ENCODE results near the gene CYFIP2. TPM values are rescaled to one million over a fixed set of nuclear protein-coding genes. Genes with fewer than 3 reads are reported as not detected.

The CYFIP2 gene
- total and polyA plus RNA-seq, 2 of the 13 experiments (the other 11 are each of a cell fraction or from before 2014, with no cell fraction given): 22.6 to 30.3 TPM

- TF ChIP-seq, protein P1, sequence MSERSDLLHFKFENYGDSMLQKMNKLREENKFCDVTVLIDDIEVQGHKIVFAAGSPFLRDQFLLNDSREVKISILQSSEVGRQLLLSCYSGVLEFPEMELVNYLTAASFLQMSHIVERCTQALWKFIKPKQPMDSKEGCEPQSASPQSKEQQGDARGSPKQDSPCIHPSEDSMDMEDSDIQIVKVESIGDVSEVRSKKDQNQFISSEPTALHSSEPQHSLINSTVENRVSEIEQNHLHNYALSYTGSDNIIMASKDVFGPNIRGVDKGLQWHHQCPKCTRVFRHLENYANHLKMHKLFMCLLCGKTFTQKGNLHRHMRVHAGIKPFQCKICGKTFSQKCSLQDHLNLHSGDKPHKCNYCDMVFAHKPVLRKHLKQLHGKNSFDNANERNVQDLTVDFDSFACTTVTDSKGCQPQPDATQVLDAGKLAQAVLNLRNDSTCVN (CRISPR knock-in tag; IDR thresholded peaks at IDR 0.05; ENCODE audit: borderline replicate concordance): no peak; the same call in 1 of the 2 replicates
- TF ChIP-seq, protein P2, sequence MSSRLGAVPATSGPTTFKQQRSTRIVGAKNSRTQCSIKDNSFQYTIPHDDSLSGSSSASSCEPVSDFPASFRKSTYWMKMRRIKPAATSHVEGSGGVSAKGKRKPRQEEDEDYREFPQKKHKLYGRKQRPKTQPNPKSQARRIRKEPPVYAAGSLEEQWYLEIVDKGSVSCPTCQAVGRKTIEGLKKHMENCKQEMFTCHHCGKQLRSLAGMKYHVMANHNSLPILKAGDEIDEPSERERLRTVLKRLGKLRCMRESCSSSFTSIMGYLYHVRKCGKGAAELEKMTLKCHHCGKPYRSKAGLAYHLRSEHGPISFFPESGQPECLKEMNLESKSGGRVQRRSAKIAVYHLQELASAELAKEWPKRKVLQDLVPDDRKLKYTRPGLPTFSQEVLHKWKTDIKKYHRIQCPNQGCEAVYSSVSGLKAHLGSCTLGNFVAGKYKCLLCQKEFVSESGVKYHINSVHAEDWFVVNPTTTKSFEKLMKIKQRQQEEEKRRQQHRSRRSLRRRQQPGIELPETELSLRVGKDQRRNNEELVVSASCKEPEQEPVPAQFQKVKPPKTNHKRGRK (CRISPR knock-in tag; IDR thresholded peaks at IDR 0.05): no peak
- TF ChIP-seq ZSCAN29 (CRISPR knock-in tag; conservative IDR thresholded peaks at IDR 0.05) (no peak), IKZF4 (CRISPR knock-in tag; IDR thresholded peaks at IDR 0.05; ENCODE audit: borderline replicate concordance, low read depth, not compliant biosample characterization) (no peak), GATAD1 (CRISPR knock-in tag; IDR thresholded peaks at IDR 0.05) (no peak), E2F1 (CRISPR knock-in tag; IDR thresholded peaks at IDR 0.05) (no peak), ZIK1 (CRISPR knock-in tag; IDR thresholded peaks at IDR 0.05; ENCODE audit: borderline replicate concordance, low read depth) (no peak), ZNF451 (CRISPR knock-in tag; IDR thresholded peaks at IDR 0.05) (no peak), ZBTB42 (CRISPR knock-in tag; IDR thresholded peaks at IDR 0.05) (no peak), NKX3-1 (CRISPR knock-in tag; IDR thresholded peaks at IDR 0.05) (no peak), ZNF230 (CRISPR knock-in tag; IDR thresholded peaks at IDR 0.05) (no peak), NCOA5 (CRISPR knock-in tag; IDR thresholded peaks at IDR 0.05) (no peak), WIZ (CRISPR knock-in tag; IDR thresholded peaks at IDR 0.05) (no peak), ZNF160 (CRISPR knock-in tag; IDR thresholded peaks at IDR 0.05) (no peak), MLXIP (CRISPR knock-in tag; IDR thresholded peaks at IDR 0.05; ENCODE audit: borderline replicate concordance) (no peak), ZNF383 (CRISPR knock-in tag; IDR thresholded peaks at IDR 0.05; ENCODE audit: borderline replicate concordance) (no peak), ZC3H4 (CRISPR knock-in tag; IDR thresholded peaks at IDR 0.05; ENCODE audit: borderline replicate concordance) (no peak), PBX3 (CRISPR knock-in tag; IDR thresholded peaks at IDR 0.05; ENCODE audit: borderline replicate concordance) (no peak)
- TF ChIP-seq, protein P3, sequence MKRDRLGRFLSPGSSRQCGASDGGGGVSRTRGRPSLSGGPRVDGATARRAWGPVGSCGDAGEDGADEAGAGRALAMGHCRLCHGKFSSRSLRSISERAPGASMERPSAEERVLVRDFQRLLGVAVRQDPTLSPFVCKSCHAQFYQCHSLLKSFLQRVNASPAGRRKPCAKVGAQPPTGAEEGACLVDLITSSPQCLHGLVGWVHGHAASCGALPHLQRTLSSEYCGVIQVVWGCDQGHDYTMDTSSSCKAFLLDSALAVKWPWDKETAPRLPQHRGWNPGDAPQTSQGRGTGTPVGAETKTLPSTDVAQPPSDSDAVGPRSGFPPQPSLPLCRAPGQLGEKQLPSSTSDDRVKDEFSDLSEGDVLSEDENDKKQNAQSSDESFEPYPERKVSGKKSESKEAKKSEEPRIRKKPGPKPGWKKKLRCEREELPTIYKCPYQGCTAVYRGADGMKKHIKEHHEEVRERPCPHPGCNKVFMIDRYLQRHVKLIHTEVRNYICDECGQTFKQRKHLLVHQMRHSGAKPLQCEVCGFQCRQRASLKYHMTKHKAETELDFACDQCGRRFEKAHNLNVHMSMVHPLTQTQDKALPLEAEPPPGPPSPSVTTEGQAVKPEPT (CRISPR knock-in tag; IDR thresholded peaks at IDR 0.05; ENCODE audit: low read depth): no peak
Measured at GRCh38 chr5:157288405-157289163, 22.7 kb downstream of the CYFIP2 start (continued).
